ENCODE data around the gene AFG1L.

GRCh38 chr6:108275976-108276375 lies 18.9 kb upstream of the AFG1L start:
- TF ChIP-seq, protein P1, sequence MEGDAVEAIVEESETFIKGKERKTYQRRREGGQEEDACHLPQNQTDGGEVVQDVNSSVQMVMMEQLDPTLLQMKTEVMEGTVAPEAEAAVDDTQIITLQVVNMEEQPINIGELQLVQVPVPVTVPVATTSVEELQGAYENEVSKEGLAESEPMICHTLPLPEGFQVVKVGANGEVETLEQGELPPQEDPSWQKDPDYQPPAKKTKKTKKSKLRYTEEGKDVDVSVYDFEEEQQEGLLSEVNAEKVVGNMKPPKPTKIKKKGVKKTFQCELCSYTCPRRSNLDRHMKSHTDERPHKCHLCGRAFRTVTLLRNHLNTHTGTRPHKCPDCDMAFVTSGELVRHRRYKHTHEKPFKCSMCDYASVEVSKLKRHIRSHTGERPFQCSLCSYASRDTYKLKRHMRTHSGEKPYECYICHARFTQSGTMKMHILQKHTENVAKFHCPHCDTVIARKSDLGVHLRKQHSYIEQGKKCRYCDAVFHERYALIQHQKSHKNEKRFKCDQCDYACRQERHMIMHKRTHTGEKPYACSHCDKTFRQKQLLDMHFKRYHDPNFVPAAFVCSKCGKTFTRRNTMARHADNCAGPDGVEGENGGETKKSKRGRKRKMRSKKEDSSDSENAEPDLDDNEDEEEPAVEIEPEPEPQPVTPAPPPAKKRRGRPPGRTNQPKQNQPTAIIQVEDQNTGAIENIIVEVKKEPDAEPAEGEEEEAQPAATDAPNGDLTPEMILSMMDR (IDR thresholded peaks at IDR 0.05), result no peak
- TF ChIP-seq POLR2A (IDR thresholded peaks at IDR 0.05), result no peak
